Left forelimb (tissue), 1 donor: ENCODE results near the gene WIPF2.
"Not testable (repeated sequence)": the region's sequence is repeated elsewhere in the genome, so short reads cannot be mapped to it uniquely, and the experiment has no call there.

Source experiments
- DNase-seq: peaks from one replicate; pipeline ENCODE4 v3.0.0-alpha.2; 2018; ENCODE audit warnings: low spot score

Gene WIPF2

GRCh38 chr17:40298726-40299125 is 79.6 kb downstream of the WIPF2 start:
- DNase-seq, result no peak

- DNase-seq, result not testable (repeated sequence)
These were observed 80.2 kb downstream of the WIPF2 start for GRCh38 chr17:40299159-40299757.

GRCh38 chr17:40301315-40301714 is 82.2 kb downstream of the WIPF2 start:
- no peak for DNase-seq

- peak; percentile 70 for DNase-seq
These were observed 84.0 kb downstream of the WIPF2 start for GRCh38 chr17:40303009-40303657.

- DNase-seq, result peak; percentile 79
These were observed 84.8 kb downstream of the WIPF2 start for GRCh38 chr17:40303708-40304551.

- DNase-seq, result not testable (repeated sequence)
These were observed 85.4 kb downstream of the WIPF2 start for GRCh38 chr17:40304552-40304863.

- DNase-seq, result not testable (repeated sequence)
These were observed 85.8 kb downstream of the WIPF2 start for GRCh38 chr17:40304866-40305265.

GRCh38 chr17:40306395-40306794 is 87.3 kb downstream of the WIPF2 start:
- DNase-seq, result no peak

GRCh38 chr17:40307001-40307730 is 88.1 kb downstream of the WIPF2 start:
- DNase-seq, result peak; percentile 72

GRCh38 chr17:40307740-40308239 is 88.7 kb downstream of the WIPF2 start:
- DNase-seq, result no peak

GRCh38 chr17:40309031-40309948 is 90.2 kb downstream of the WIPF2 start, which contains the start of gene RARA:
RARA (plus strand) TSS chr17:40309180; CDS start chr17:40331219, 22,039 bp downstream.
- peak; percentile 78 for DNase-seq

- no peak for DNase-seq
These were observed 90.9 kb downstream of the WIPF2 start for GRCh38 chr17:40309949-40310510.

GRCh38 chr17:40310882-40311391 is 91.8 kb downstream of the WIPF2 start:
- DNase-seq, result no peak

- DNase-seq, result peak; percentile 65
These were observed 92.5 kb downstream of the WIPF2 start for GRCh38 chr17:40311575-40311974.

GRCh38 chr17:40312131-40312731 is 93.1 kb downstream of the WIPF2 start:
- peak; percentile 71 for DNase-seq

- no peak for DNase-seq
These were observed 94.0 kb downstream of the WIPF2 start for GRCh38 chr17:40312893-40313667.

- DNase-seq, result peak; percentile 70
These were observed 94.8 kb downstream of the WIPF2 start for GRCh38 chr17:40313668-40314583.

GRCh38 chr17:40314584-40314956 is 95.5 kb downstream of the WIPF2 start:
- DNase-seq, result peak; percentile 76
